Ramos (cell line): ENCODE data around the gene MYO1B.

Source experiments
- in situ Hi-C: fragments of 300-500 bp; cut with MboI; formaldehyde crosslinking; loops from one replicate; pipeline ENCODE4 v1.14.3; 2022; ENCODE audit warnings: low sequenced_read_pairs; ENCODE audit not compliant: unreplicated experiment

The MYO1B gene

GRCh38 chr2:191245046-191245868 lies at the start of gene MYO1B:
Gene MYO1B (plus strand): TSS chr2:191245404. CDS start chr2:191276896, 31,492 bp downstream.
- in situ Hi-C loops, result no loop called here

DNA sequence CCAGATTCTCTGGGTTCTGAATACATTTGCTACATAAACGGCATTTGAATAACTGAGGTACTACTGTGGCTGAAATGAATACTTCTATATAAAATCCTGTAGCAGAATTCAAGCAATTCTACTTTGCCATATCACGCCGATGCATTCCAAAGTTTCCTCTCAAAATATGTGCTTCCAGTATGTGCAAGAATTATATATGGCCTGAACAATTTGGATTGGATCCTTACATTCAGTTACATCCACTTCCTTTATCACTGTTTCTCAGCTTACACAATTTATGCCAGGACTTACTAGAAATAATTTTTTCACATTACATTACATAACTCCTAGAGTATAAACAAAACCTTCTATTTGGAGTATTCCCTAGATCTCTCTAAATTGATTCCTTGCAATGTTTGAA lies 48.1 kb upstream of the MYO1B start:
- in situ Hi-C loops, result no loop called here

DNA sequence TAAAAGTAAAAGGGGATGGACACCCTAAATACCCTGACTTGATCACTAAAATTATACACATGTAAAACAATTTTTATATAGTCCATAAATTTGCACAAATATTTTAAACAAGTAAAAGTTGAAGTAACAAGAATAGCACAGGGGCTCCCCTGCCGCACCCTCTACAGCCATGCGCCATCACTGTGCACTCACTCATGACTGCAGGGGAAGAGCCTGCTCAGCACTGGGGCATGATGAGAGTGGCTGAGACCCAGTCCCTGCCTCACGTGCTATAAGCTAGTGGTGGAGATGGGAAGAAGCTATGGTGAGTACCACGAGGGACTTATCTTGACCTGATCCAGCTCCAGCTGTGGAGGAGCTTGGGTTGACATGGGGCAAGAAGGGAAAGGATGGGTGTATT lies 46.9 kb upstream of the MYO1B start:
- in situ Hi-C loops, result no loop called here

DNA sequence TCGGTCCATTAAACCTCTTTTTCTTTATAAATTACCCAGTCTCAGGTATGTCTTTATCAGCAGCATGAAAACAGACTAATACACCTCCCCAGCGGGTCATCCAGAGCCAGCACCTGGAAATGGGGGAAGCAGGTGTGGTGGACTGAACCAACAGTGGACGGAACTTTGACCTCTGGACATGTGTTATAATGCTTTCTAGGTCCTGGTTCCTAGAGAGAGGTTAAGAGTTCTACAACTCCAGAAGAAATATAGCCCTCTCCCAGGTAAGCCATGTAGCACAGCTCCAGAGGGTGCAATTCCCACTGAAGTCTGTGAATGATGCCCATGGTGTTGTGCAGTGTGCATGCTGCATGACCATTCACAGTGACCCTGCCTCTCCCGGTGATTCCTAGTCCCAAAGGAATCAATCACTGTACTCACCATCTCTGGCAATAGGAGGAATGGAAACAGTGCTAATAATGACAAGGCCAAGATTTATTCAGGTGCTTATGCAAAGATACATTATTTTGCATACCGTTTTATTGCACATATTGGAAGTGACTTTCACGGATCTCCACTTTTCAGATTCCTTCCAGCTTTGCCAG lies 45.2 kb upstream of the MYO1B start:
- in situ Hi-C loops, result no loop called here

DNA sequence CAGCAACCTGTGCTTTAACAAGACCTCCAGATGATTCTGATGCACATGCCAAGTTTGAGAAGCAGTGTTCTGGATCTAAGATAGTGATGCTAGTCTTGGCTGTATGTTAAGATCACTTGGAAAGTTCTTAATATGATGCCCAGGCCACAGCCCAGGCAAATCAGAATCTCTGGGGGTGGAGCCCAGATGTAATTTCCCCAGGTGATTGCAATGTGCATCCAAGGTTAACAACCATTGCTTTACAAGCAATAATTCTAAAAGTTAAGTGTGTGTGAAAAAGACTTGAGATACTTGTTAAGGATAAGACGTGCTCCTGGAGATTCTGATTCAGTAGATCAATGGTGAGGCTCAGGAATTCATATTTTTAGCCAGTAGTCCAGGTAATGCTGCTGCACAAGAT lies 44.3 kb upstream of the MYO1B start:
- in situ Hi-C loops, result no loop called here

DNA sequence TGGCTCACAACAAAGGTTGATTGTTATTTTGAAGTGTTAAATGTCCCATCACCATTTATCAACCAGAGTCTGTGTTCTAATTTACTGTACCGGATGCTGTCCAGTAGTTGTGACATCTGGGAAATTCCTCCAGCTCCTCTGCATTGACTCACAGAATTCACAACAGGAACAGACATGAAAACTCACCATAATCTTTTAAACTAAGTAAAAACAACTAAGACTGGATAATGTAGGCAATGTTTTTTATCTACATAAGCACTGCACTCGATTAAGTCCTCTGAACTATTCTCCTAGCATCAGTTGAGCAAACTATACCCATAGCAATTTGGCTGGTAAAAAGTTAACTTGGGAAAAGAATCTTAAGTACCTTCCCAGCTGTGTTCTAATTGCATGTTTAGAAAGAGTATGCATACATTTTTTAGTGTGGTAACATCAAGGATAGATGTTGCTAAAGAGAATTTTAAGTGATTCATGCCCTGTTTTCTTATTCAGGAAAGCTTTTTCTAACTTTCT lies 42.9 kb upstream of the MYO1B start:
- in situ Hi-C loops, result no loop called here

DNA sequence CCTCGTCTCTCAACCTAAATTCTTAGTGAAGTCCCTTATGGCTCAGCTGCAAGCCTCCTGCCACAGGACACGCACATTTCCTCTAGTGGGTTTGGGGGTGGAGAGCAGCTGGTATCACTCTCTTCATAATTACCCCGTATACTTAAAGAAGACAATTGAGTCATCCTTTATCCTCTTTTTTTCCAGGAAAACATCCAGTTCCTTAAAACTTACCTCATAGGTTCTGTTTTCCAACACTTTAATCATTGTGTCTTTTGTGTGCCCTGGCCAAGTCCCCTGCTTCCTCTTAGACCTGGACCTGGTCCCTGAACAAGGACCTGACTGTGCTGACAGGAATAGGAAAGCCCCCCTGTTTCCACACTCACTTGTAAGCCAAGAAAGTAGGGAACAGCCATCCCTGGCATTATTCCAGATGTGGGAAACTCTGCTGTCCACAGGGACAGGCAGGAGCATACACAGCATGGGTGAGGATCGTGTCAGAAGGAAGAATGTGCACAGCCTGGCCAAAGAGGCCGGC lies 42.3 kb upstream of the MYO1B start:
- in situ Hi-C loops, result no loop called here

DNA sequence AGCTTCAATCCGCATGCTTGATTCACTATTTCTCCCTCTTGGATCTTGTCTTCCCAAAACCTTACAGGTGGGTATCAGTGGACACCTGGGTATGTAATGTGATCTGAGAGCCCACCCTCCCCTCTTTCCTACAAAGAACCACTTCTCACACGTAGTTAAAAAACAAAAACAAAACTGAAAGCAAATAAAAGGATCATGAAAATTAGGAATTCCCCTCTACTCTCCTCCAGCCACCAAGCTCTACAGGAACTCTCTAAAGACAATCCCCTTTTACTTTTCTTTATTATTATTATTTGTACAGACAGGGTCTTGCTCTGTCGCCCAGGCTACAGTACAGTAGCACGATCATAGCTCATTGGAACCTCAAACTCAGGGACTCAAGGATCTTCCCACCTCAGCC lies 40.8 kb upstream of the MYO1B start:
- in situ Hi-C loops, result no loop called here

DNA sequence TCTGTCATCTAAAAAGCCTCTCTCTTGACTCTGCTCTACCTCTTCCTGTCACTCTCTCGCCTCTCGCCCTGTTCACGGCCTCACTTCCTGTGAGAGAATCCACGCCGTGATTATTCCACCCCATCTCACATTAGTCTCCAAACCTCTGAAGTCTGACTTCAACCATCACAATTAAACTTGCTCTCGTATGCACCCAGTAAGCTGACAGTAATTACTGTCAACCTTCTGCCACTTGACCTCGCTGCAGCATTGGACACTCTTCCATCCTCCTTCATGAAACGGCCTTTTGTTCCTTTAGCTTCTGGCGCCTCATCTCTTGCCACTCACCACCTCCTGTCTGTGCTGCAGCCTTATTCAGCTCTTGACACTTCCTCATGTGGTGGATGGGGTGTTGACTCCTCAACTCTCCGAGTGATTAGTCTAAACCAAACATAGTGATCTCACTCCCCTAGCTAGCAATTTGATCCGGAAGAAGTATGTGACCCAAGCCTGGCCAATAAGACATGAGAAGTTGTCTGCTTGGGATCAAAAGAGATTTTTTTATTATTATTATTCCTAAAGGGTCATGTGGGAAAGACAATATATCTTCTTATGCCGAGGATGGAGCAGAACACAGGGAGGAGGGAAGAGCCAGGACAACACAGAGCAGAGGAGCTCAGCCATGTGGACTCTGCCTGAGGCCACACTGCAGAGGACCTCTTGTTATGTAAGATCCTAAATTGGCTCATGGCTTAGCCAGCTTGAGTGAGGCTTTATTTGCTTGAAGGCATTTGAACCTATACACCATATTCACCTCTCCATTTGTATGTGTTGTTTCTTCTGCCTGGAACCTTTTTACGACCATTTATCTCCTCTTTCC lies 38.4 kb upstream of the MYO1B start:
- in situ Hi-C loops, result no loop called here

DNA sequence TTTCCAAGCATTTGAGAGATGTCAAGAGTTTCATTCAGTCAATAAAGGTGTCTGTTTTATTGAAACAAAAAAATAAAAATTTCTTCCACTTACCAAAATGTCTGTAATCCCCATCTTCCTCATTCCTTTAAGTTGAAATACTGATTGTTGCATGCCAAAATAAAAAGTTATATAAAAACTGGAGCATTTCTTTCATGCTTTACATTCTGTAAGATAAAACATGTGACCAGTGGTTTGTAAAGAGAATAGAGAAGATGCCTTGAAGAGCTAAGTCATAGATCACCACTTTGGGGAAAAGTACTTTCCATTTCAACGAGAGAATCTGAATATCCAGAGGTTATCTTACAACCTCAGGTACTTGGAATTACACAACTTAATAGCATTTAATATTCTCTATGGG lies 35.9 kb upstream of the MYO1B start:
- in situ Hi-C loops, result no loop called here

- in situ Hi-C loops, result no loop called here
Measured at GRCh38 chr2:191212119-191212518, 33.1 kb upstream of the MYO1B start.

- in situ Hi-C loops, result no loop called here
Measured at GRCh38 chr2:191213333-191213732, 31.9 kb upstream of the MYO1B start.

DNA sequence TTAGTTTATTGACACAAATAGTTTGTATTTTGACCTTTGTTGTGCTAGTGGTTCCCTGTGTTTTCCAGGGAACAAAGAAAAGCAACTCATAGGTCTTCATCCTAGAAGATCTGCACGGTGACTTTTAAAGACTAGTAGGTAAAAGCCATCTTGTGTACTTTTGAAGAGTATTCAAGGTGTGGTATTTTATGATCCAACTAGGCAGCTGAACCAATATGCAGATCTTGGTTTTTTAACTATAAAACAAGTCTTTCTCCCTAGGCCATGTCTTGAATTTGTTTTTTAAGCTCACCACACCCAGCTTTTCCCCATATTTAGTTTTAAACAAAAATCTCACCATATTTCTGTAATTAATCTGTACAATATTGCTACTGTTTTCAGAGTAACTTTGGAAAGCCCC lies 30.0 kb upstream of the MYO1B start:
- in situ Hi-C loops, result no loop called here

- in situ Hi-C loops, result no loop called here
Measured at GRCh38 chr2:191215666-191216065, 29.5 kb upstream of the MYO1B start.

DNA sequence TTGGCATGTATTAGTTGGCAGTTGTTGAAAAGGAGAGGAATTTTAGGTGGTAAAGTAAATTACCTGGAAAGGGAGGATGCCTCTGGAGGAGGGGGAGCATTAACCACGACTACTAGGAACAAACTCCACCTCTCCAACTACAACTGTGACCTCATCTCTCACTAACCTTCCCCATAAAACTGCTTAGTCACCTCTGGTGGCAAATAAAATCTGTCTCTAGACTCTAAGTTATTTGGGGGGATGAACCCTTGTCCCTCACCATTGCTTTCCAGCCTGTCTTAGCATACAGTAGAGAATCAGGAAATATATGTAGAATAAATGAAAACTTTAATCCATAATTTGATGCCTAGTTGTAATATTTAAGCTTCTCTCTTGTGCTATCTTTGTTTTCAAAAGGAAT lies 27.6 kb upstream of the MYO1B start:
- in situ Hi-C loops, result no loop called here

GRCh38 chr2:191218292-191218898 lies 26.8 kb upstream of the MYO1B start:
- in situ Hi-C loops, result no loop called here

DNA sequence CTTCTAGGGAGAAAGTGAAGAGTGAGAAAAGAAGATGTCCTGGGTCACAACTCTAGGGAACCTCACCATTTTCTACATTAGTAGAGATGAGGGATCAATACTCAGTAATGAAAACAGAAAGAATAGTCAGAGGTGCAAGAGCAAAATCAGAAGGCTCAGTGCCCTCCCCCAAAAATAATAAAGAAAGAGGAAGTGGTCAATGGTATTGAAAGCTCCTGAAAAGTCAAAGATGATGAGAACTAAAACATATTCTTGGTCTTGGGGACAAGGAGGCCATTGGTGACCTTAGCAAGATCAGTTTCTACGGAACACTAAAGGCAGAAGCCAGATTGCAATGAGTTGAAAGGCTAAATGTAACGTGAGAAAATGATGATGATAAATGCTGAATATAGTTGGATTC lies 24.5 kb upstream of the MYO1B start:
- in situ Hi-C loops, result no loop called here

DNA sequence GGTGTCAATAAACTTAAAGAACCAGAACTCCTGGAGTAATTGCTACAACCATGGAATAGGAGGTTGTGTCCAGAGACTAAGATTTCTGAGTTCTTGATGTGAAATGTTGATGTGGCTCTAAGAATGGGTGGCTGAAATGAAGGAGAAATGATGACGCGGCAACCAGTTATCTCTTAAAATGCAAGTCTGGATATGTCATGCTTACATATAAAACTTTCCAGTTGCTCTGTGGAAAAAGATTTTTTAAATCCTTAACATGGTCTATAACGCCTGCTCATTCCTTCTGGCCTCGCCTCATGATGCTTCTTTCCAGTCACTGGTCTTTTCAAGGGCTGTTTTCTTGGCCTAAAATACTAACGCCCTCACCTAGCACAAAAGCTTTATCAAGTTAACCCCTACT lies 23.5 kb upstream of the MYO1B start:
- in situ Hi-C loops, result no loop called here

DNA sequence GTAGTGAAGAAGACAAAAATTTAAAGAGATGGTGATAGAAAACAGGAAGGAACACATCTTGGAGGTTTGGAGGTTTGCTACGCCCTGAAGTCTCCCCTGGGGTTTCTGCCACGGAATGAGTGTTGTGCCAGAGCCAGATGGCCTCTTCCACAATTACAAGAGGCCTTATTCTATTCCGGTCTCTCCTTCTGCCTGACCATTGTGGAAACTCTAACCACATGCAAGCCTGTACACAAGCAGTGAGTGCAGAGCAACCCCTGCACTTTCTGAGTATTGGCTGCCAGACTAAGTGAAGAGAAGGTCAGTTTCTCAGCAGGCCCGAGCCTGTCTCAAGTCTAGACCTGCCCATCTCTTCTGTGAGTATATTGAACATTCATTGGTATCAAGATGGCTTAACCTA lies 22.7 kb upstream of the MYO1B start:
- in situ Hi-C loops, result no loop called here

- in situ Hi-C loops, result no loop called here
Measured at GRCh38 chr2:191222952-191223351, 22.3 kb upstream of the MYO1B start.
